Colonic mucosa (tissue), 4 donors: Measurements from ENCODE around the gene PADI1. TPM values are rescaled to one million over a fixed set of nuclear protein-coding genes. Genes with fewer than 3 reads are reported as not detected.
A peak's percentile ranks its signal among the peaks of the same experiment; 100 is the strongest.

Experiments
- DNase-seq: peaks from one replicate; pipeline ENCODE4 v3.0.0-alpha.2; 2020
- H3K27ac ChIP-seq: fragments of 200-600 bp; one replicate; pipeline ENCODE4 v1.8.0; 2021
- H3K27me3 ChIP-seq: fragments of 200-600 bp; one replicate; pipeline ENCODE4 v1.8.0; 2021
- H3K36me3 ChIP-seq: fragments of 200-600 bp; one replicate; pipeline ENCODE4 v1.8.0; 2021
- H3K4me1 ChIP-seq: fragments of 200-600 bp; one replicate; pipeline ENCODE4 v1.8.0; 2021; ENCODE audit warnings: mild to moderate bottlenecking
- H3K4me3 ChIP-seq: fragments of 200-600 bp; one replicate; pipeline ENCODE4 v1.8.0; 2021
- H3K9ac ChIP-seq, 2 donors: one replicate each; pipeline ENCODE4 v1.7.0; 2013; ENCODE audit warnings: control low read depth in 2 of 2, low read depth in 2 of 2, low read length in 2 of 2
- H3K9me3 ChIP-seq: fragments of 200-600 bp; one replicate; pipeline ENCODE4 v1.8.0; 2021
- intact Hi-C: fragments of 100-400 bp; cut with DNase I; formaldehyde crosslinking; loops from one replicate; pipeline ENCODE4 v1.14.1; 2022
- total RNA-seq, 2 donors: library from RNA; stranded (reverse); fragmentation: NEBNext Ultra II Directional in 1 of 2; extraction: Animal tissue kit (Norgen Biotek cat#: 25700) in 1 of 2; gene quantifications; one replicate each; pipeline ENCODE4 v1.2.1, GENCODE V29; 2021
- TF ChIP-seq, protein P1 (sequence below): fragments of 200-600 bp; IDR thresholded peaks from one replicate; pipeline ENCODE4 v1.8.0; 2022; ENCODE audit warnings: antibody characterized with exemption, mild to moderate bottlenecking
- donor health status: healthy.
- donor health status: DM: no; HTN: no; CAD: no.
- donor health status: DM: no; HTN: no; CAD: no.

Gene PADI1
- total RNA-seq, 2 donors from 2014 or later: 0.47 to 0.50 TPM

DNA sequence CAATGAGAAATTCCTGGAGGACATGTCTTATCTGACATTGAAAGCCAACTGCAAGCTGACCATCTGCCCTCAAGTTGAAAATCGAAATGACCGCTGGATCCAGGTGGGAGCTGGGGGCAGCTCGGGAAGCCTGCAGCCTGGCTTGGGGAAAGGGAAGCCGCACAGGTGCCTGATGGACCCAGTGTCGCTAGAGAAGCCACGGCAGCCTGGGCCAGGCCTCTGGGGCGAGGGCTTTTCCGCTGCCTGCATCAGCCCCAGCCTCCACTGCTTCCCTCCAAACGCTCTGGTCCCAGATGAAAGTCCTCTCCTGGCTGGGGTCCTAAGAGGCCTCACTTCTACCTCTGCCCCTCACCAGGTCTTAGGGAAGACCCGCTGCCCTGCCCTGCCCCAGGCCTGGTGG is 25.2 kb downstream of the PADI1 start:
- Histone ChIP-seq H3K4me1 (peaks cover 20% of the 10 kb centered on the region), H3K4me3 (no peak overlapping the region), H3K9me3 (no peaks in the 10 kb centered on the region), H3K27me3 (no peaks in the 10 kb centered on the region), H3K27ac (peak overlapping the region; percentile 5), H3K9ac (peak overlapping the region in 1 of 2 donors; percentile 55), H3K36me3 (no peaks in the 10 kb centered on the region)
- TF ChIP-seq, protein P1, sequence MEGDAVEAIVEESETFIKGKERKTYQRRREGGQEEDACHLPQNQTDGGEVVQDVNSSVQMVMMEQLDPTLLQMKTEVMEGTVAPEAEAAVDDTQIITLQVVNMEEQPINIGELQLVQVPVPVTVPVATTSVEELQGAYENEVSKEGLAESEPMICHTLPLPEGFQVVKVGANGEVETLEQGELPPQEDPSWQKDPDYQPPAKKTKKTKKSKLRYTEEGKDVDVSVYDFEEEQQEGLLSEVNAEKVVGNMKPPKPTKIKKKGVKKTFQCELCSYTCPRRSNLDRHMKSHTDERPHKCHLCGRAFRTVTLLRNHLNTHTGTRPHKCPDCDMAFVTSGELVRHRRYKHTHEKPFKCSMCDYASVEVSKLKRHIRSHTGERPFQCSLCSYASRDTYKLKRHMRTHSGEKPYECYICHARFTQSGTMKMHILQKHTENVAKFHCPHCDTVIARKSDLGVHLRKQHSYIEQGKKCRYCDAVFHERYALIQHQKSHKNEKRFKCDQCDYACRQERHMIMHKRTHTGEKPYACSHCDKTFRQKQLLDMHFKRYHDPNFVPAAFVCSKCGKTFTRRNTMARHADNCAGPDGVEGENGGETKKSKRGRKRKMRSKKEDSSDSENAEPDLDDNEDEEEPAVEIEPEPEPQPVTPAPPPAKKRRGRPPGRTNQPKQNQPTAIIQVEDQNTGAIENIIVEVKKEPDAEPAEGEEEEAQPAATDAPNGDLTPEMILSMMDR: no peak
- no peak for DNase-seq
- intact Hi-C loops: no loop called here

DNA sequence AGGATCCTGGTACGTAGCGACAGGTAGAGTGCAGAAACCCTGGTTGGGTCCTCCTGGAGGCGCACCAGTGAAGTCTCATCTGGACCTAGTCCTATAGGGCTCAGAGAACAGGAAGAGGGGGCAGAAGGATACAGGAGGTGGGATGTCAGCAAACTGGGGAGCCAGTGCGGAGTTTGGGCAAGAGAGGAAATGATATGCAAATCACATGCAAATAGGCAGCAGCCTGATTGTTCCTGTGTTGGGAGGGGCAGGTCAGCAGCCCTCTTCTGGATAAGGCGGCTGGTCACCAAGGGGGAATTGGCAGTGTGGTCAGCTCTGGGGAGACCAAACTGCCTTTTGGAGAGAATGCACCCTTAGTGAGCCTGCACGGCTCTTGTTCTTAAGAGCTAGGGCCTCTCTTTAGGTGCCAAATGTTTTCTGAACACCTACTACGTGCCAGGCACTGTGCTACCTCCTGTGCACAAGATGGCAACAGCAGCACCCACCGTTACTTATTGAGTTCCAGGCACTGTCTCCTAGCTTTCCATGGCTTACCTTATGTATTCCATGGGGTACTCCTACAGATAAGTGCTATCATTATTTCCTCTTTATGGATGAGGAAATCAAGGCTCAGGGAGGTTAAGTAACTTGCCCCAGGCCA is 25.9 kb downstream of the PADI1 start:
- Histone ChIP-seq H3K9ac (no peak overlapping the region), H3K27ac (no peak overlapping the region), H3K4me3 (no peak overlapping the region), H3K27me3 (no peaks in the 10 kb centered on the region), H3K4me1 (peaks cover 20% of the 10 kb centered on the region), H3K36me3 (no peaks in the 10 kb centered on the region), H3K9me3 (no peaks in the 10 kb centered on the region)
- no peak for DNase-seq
- TF ChIP-seq, protein P1: no peak
- intact Hi-C loops: no loop called here

DNA sequence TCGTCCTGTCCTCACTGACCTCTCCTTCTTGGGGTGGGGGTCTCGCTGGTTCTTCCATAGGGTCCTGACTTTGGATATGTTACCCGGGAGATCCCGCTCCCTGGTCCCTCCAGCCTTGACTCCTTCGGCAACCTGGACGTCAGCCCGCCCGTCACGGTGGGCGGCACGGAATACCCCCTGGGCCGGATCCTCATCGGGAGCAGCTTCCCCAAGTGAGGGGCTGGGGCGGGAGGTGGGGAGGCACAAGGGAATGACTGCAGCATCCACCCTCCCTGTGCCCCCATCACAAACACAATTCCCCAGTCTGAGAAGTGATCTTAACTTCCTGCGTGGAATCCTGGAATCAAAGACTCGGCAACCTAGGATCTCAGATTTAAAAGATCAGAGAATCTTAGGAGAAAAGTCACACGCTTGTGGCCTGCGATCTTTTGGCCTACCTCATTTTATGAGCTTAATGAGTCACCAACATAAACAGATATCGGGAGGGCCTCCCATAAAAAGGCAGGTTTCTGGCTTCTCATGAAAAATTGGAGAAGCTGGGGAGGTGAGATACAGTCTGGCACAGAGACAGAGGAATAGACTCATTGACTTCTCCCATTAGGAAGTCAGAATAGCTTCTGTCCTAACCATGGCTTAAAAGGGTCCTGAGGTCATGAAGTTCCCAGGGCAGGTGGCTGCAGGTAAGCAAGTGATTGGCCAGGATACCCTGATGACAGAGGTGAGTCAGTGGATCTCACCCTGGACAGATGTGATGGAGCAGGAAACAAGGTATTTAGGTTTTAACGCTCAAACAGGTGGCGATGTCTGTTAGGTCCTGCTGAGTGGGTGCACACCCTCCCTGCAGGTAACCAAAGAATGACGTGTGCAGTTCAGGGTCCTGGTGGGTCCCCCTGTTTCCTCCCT is 28.1 kb downstream of the PADI1 start:
- TF ChIP-seq, protein P1: no peak
- Histone ChIP-seq H3K27me3 (no peaks in the 10 kb centered on the region), H3K4me3 (no peak overlapping the region), H3K36me3 (no peaks in the 10 kb centered on the region), H3K4me1 (peaks cover 20% of the 10 kb centered on the region), H3K9ac (peak overlapping the region; percentile 41 to 53), H3K9me3 (no peaks in the 10 kb centered on the region), H3K27ac (peak overlapping the region; percentile 79)
- intact Hi-C loops: no loop called here
- peak; percentile 67 for DNase-seq

DNA sequence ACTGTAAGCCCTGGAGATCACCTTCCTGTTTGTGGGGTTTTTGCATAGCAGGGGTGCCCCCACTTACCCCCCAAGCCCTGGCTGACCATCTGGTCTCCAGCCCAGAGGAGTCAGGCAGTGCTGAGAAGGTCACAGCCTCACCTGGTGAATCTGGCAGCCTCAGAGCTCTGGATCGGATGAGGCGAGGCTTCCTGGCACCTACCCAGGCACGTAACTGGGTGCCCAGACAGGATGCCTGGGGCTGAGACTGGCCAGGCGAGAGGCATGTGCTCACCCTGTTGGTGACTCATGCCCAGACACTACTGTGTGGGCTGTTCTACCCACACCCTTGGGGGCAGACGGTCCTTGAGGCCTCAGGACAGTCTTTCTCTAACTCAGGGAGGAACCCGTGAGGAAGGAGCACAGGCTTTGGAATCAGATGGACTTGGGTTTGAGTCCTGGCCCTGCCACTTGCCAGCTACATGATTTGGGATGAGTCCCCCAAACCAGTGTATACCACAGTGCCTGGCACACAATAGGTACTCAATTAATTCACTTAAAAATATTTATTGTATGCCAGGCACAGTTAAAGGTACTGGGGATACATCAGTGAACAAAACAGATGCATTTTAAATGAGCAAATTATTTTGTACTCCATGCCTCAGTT is 28.9 kb downstream of the PADI1 start:
- Histone ChIP-seq H3K27me3 (no peaks in the 10 kb centered on the region), H3K4me1 (peaks cover 20% of the 10 kb centered on the region), H3K9me3 (no peaks in the 10 kb centered on the region), H3K4me3 (no peak overlapping the region), H3K36me3 (no peaks in the 10 kb centered on the region), H3K27ac (peak overlapping the region; percentile 79), H3K9ac (peak overlapping the region; percentile 41 to 53)
- TF ChIP-seq, protein P1: no peak
- intact Hi-C loops: no loop called here
- peak; percentile 94 for DNase-seq

DNA sequence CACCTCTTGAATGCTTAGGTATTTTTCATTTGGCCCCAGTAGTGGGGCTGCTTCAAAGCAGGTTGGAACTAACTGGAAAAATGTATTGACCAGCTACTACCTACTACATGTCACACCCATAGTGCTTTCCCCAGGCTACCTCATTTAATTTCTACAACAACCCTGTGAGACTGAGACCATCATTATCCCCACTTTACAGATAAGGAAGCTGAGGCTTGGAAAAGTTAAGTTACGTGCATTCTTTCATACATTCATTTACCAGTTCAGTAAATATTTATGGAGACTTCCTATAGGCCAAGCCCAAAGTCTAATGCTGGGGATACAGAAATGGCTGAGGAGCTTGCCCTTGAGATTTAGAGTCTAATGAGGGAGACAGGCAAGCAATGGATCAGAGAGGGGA is 29.5 kb downstream of the PADI1 start:
- H3K36me3 ChIP-seq: no peaks in the 10 kb centered on the region
- intact Hi-C loops: no loop called here
- H3K9me3 ChIP-seq: no peaks in the 10 kb centered on the region
- DNase-seq: no peak
- peak overlapping the region in 1 of 2 donors; percentile 53 for H3K9ac ChIP-seq
- peaks cover 16% of the 10 kb centered on the region for H3K4me1 ChIP-seq
- H3K27ac ChIP-seq: peak overlapping the region; percentile 79
- H3K27me3 ChIP-seq: no peaks in the 10 kb centered on the region
- no peak overlapping the region for H3K4me3 ChIP-seq
- TF ChIP-seq, protein P1: no peak
